ENCODE measurements around the gene ZCCHC10. TPM values are rescaled to one million over a fixed set of nuclear protein-coding genes. Genes with fewer than 3 reads are reported as not detected.

ZCCHC10 gene
- total and polyA plus RNA-seq, 9 of the 15 experiments (the other 6 are each of a cell fraction or from before 2014, with no cell fraction given): 11.9 to 146 (median 51.8) TPM

DNA sequence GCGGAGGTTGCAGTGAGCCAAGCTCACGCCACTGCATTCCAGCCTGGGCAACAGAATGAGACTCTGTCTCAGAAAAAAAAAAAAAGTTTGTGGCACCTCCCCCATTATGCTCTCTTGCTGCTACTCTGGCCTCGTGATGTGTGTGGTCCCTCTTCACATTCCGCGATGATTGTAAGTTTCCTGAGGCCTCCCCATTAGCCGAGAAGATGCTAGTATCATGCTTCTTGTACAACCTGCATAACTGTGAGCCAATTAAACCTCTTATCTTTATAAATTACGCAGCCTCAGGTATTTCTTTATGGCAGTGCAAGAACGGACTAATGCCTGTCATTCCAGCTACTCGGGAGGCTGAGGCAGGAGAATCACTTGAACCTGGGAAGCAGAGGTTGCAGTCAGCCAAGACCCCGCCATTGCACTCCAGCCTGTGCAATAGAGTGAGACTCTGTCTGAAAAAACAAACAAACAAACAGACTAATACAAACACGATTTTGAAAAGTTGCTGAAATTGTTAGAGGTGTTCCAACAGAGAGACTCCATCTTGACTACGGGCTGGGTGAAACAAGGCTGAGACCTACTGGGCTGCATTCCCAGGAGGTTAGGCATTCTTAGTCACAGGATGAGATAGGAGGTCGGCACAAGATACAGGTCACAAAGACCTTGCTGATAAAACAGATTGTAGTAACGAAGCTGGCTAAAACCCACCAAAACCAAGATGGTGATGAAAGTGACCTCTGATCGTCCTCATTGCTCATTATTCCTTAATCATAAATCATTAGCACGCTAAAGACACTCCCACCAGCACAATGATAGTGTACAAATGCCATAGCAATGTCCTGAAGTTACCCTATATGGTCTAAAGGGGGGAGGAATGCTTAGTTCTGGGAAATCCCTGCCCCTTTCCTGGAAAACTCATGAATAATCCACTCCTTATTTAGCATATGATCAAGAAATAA is 54.6 kb downstream of the ZCCHC10 start (continued):
- no peak for TF ChIP-seq HDGF (IDR thresholded peaks at IDR 0.05)
- no peak for TF ChIP-seq BCL6 (CRISPR knock-in tag; IDR thresholded peaks at IDR 0.05)
- TF ChIP-seq SLC30A9 (CRISPR knock-in tag; IDR thresholded peaks at IDR 0.05): no peak
- TF ChIP-seq ARNT (IDR thresholded peaks at IDR 0.05): 0 out of 4 replicates have a peak, but pooled peaks of 1 of the 2 experiments have one; percentile 55
- TF ChIP-seq, protein P1, sequence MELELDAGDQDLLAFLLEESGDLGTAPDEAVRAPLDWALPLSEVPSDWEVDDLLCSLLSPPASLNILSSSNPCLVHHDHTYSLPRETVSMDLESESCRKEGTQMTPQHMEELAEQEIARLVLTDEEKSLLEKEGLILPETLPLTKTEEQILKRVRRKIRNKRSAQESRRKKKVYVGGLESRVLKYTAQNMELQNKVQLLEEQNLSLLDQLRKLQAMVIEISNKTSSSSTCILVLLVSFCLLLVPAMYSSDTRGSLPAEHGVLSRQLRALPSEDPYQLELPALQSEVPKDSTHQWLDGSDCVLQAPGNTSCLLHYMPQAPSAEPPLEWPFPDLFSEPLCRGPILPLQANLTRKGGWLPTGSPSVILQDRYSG (tag; conservative IDR thresholded peaks at IDR 0.05; ENCODE audit: low read depth): peak; percentile 94
- TF ChIP-seq LEF1 (IDR thresholded peaks at IDR 0.05): peak; percentile 85
- TF ChIP-seq MTA1 (IDR thresholded peaks at IDR 0.05; ENCODE audit: borderline replicate concordance): peak; percentile 29; the same call in 1 of the 2 replicates
- TF ChIP-seq RFX1 (IDR thresholded peaks at IDR 0.05): peak; percentile 76
- peak; percentile 51; the same call in 1 of the 2 replicates for TF ChIP-seq ZEB2 (IDR thresholded peaks at IDR 0.05)
- TF ChIP-seq MYC (IDR thresholded peaks at IDR 0.05; ENCODE audit: low read depth, low read length): no peak
- 0 out of 2 replicates have a peak, but pooled peaks have one; percentile 23 for TF ChIP-seq MYC (CRISPR knock-in tag; IDR thresholded peaks at IDR 0.05; ENCODE audit: borderline replicate concordance, low read depth)
- TF ChIP-seq STAT5A (IDR thresholded peaks at IDR 0.05; ENCODE audit: borderline replicate concordance, low read length): peak; percentile 99
- no peak for TF ChIP-seq ZNF212 (CRISPR knock-in tag; IDR thresholded peaks at IDR 0.05)
- TF ChIP-seq CBX3 (IDR thresholded peaks at IDR 0.05; ENCODE audit: borderline replicate concordance in 1 of 2, low read length in 2 of 2): no peak
- TF ChIP-seq ETV1 (tag; conservative IDR thresholded peaks at IDR 0.05; ENCODE audit: low read depth): peak; percentile 5; the same call in 1 of the 2 replicates
- TF ChIP-seq ZNF121 (CRISPR knock-in tag; conservative IDR thresholded peaks at IDR 0.05): no peak
- no peak for TF ChIP-seq DIDO1 (tag; IDR thresholded peaks at IDR 0.05; ENCODE audit: low read depth)
- TF ChIP-seq HINFP (tag; conservative IDR thresholded peaks at IDR 0.05; ENCODE audit: low read depth): peak; percentile 48; the same call in 1 of the 2 replicates
- TF ChIP-seq SMARCA4 (IDR thresholded peaks at IDR 0.05): peak; percentile 70
- TF ChIP-seq SMAD3 (CRISPR knock-in tag; conservative IDR thresholded peaks at IDR 0.05): 0 out of 2 replicates have a peak, but pooled peaks have one; percentile 57
- TF ChIP-seq PCBP2 (IDR thresholded peaks at IDR 0.05; ENCODE audit: low read depth, low read length, poor library complexity, severe bottlenecking): no peak
- no peak for TF ChIP-seq HMGXB4 (CRISPR knock-in tag; IDR thresholded peaks at IDR 0.05)
- peak; percentile 66 for TF ChIP-seq SMARCE1 (IDR thresholded peaks at IDR 0.05)
- TF ChIP-seq ATF7 (IDR thresholded peaks at IDR 0.05): peak; percentile 76
- TF ChIP-seq CEBPB (tag; IDR thresholded peaks at IDR 0.05): peak; percentile 32; the same call in 1 of the 2 replicates
- TF ChIP-seq SMARCA5 (IDR thresholded peaks at IDR 0.05): no peak
